Lower leg skin (tissue), 4 donors: ENCODE data around the gene LRRC26. TPM values are rescaled to one million over a fixed set of nuclear protein-coding genes. Genes with fewer than 3 reads are reported as not detected.

ENCODE experiments used
- DNase-seq, 2 donors: peaks; one replicate each; pipeline ENCODE4 v3.0.0-alpha.2; 2019; ENCODE audit warnings: low spot score in 2 of 2
- H3K4me3 ChIP-seq: fragments of 200-600 bp; sonication (generic); 2 replicates; pipeline ENCODE4 v1.5.1; 2017; ENCODE audit warnings: mild to moderate bottlenecking, low read depth; ENCODE audit not compliant: poor library complexity, severe bottlenecking
- CTCF ChIP-seq, 3 donors: fragments of 450-650 bp; IDR thresholded peaks; one replicate each; pipeline ENCODE4 v1.5.1; 2016; ENCODE audit warnings: antibody characterized with exemption in 3 of 3, mild to moderate bottlenecking in 3 of 3, moderate library complexity in 2 of 3
- POLR2A ChIP-seq, 2 donors: fragments of 450-650 bp; IDR thresholded peaks; one replicate each; pipeline ENCODE4 v1.6.1; 2016 to 2017; ENCODE audit warnings: antibody characterized with exemption in 2 of 2, mild to moderate bottlenecking in 1 of 2, moderate library complexity in 1 of 2
- WGBS, 2 donors: methylation state at CpG; one replicate each; pipeline ENCODE4 v1.1.5; 2018; 5-methylcytosine and 5-hydroxymethylcytosine counted together
- intact Hi-C: fragments of 100-400 bp; cut with DNase I; formaldehyde crosslinking; loops from one replicate; pipeline ENCODE4 v1.15.0; 2023; ENCODE audit warnings: low total_unique reads
- total RNA-seq, 4 donors: library from RNA; depleted of rRNA; stranded (reverse); fragments of >200 nt; gene quantifications; one replicate each; pipeline ENCODE4 v1.1.0, GENCODE V29; 2016

LRRC26 gene
- total RNA-seq, 4 donors from 2014 or later = 4.1 to 29.0 (median 21.3) TPM

GRCh38 chr9:137188086-137188489 lies 18.2 kb upstream of the LRRC26 start:
- H3K4me3 ChIP-seq = peak overlapping the region; percentile 71
- intact Hi-C loops = loop anchor here (5.0 kb wide), 1 partner anchor 81 kb away; no protein-coding TSS in a partner anchor
- no peak for DNase-seq
- TF ChIP-seq POLR2A (IDR thresholded peaks at IDR 0.05) (no peak), CTCF (IDR thresholded peaks at IDR 0.05) (no peak)
- 1% methylated on average over 28 to 31 of the region's 31 CpGs for WGBS, 2 donors

- intact Hi-C loops = loop anchor here (5.0 kb wide), 1 partner anchor 80 kb away; no protein-coding TSS in a partner anchor
- H3K4me3 ChIP-seq = peak overlapping the region; percentile 71
- 81 to 85% methylated on average over 15 of the region's 15 CpGs for WGBS, 2 donors
- DNase-seq = no peak
- no peak for TF ChIP-seq POLR2A (IDR thresholded peaks at IDR 0.05)
- no peak for TF ChIP-seq CTCF (IDR thresholded peaks at IDR 0.05)
These were observed 17.5 kb upstream of the LRRC26 start for GRCh38 chr9:137187386-137187785.

GRCh38 chr9:137186385-137186784 lies 16.5 kb upstream of the LRRC26 start:
- WGBS, 2 donors = 71 to 72% methylated on average over 6 of the region's 6 CpGs
- no peak for DNase-seq
- intact Hi-C loops = loop anchor here (5.0 kb wide), 1 partner anchor 79 kb away; no protein-coding TSS in a partner anchor
- H3K4me3 ChIP-seq = no peak overlapping the region
- no peak for TF ChIP-seq POLR2A (IDR thresholded peaks at IDR 0.05)
- no peak for TF ChIP-seq CTCF (IDR thresholded peaks at IDR 0.05)

- WGBS, 2 donors = 93 to 95% methylated on average over 19 of the region's 19 CpGs
- DNase-seq = no peak
- no peak overlapping the region for H3K4me3 ChIP-seq
- intact Hi-C loops = loop anchor here (5.0 kb wide), 1 partner anchor 79 kb away; no protein-coding TSS in a partner anchor
- TF ChIP-seq POLR2A (IDR thresholded peaks at IDR 0.05) = no peak
- TF ChIP-seq CTCF (IDR thresholded peaks at IDR 0.05) = no peak
These were observed 16.1 kb upstream of the LRRC26 start for GRCh38 chr9:137185921-137186320.

- WGBS, 2 donors = 92 to 95% methylated on average over 47 to 48 of the region's 48 CpGs
- no peak for DNase-seq
- intact Hi-C loops = loop anchor here (5.0 kb wide), 1 partner anchor 78 kb away; no protein-coding TSS in a partner anchor
- TF ChIP-seq POLR2A (IDR thresholded peaks at IDR 0.05) = no peak
- H3K4me3 ChIP-seq = no peak overlapping the region
These were observed 15.2 kb upstream of the LRRC26 start for GRCh38 chr9:137184881-137185660.

- intact Hi-C loops = no loop called here
- WGBS, 2 donors = 92 to 93% methylated on average over 27 of the region's 27 CpGs
- DNase-seq = no peak
- no peak overlapping the region for H3K4me3 ChIP-seq
- no peak for TF ChIP-seq POLR2A (IDR thresholded peaks at IDR 0.05)
- no peak for TF ChIP-seq CTCF (IDR thresholded peaks at IDR 0.05)
These were observed 14.2 kb upstream of the LRRC26 start for GRCh38 chr9:137183980-137184595.
